Pancreas (tissue), 10 donors: Measurements from ENCODE around the gene DDX1. TPM values are rescaled to one million over a fixed set of nuclear protein-coding genes. Genes with fewer than 3 reads are reported as not detected.

ENCODE experiments used
- ATAC-seq, 4 donors: fragments of 200-7000 bp; cut with Tn5 transposase; one replicate each; pipeline versions ENCODE4 v1.8.0 to v1.9.1; 2020; ENCODE audit warnings: mild to moderate bottlenecking in 4 of 4, moderate library complexity in 4 of 4
- DNase-seq, 6 donors: peaks; one replicate each; pipeline ENCODE4 v3.0.0-alpha.2; 2020
- FAIRE-seq: peaks from 2 replicates; lab custom pipeline; 2012; peaks lifted over from hg19 to GRCh38; lab: Jason Lieb, UNC
- H3K27ac ChIP-seq, 4 donors: fragments of 200-600 bp; sonication (generic); 1 replicate in 3 of 4; 2 replicates in 1 of 4; pipeline versions ENCODE4 v1.5.0 to v1.8.0; 2020
- H3K27me3 ChIP-seq, 4 donors: fragments of 200-600 bp; one replicate each; pipeline ENCODE4 v1.8.0; 2021
- H3K36me3 ChIP-seq, 3 donors: fragments of 200-600 bp; sonication (generic) in 1 of 3; one replicate each; pipeline versions ENCODE4 v1.5.0 to v1.8.0; 2020 to 2021
- H3K4me1 ChIP-seq, 3 donors: fragments of 200-600 bp; one replicate each; pipeline ENCODE4 v1.8.0; 2021
- H3K4me3 ChIP-seq, 4 donors: fragments of 200-600 bp; sonication (generic) in 2 of 4; one replicate each; pipeline versions ENCODE4 v1.5.0 to v1.8.0; 2020 to 2021
- H3K9me3 ChIP-seq, 4 donors: fragments of 200-600 bp; one replicate each; pipeline ENCODE4 v1.8.0; 2021
- CTCF ChIP-seq, 4 donors: fragments of 200-600 bp; sonication (generic) in 3 of 4; IDR thresholded peaks; one replicate each; pipeline versions ENCODE4 v1.5.0 to v1.8.0; 2021; ENCODE audit warnings: antibody characterized with exemption in 4 of 4
- WGBS, 2 donors: extraction: QIAGEN DNeasy Blood & Tissue Kit; methylation state at CpG; one replicate each; pipeline ENCODE4 v1.1.7; 2013; 5-methylcytosine and 5-hydroxymethylcytosine counted together
- intact Hi-C, 3 donors: fragments of 100-400 bp; cut with DNase I; formaldehyde crosslinking; loops; one replicate each; pipeline versions ENCODE4 v1.11.1 to v1.14.2; 2022
- polyA plus RNA-seq, 2 donors: library from polyadenylated mRNA; stranded (reverse); fragments of 200-250 nt; gene quantifications; one replicate each; pipeline ENCODE4 v1.2.3, GENCODE V29; 2013
- total RNA-seq, 6 donors: library from RNA; stranded (reverse); fragmentation: NEBNext Ultra II Directional in 4 of 6; extraction: Animal tissue kit (Norgen Biotek cat#: 25700) in 4 of 6; gene quantifications; one replicate each; pipeline versions ENCODE4 v1.2.1 to v1.2.4, GENCODE V29; 2021 to 2023
- donor health status: healthy with polysubstance abuse.
- donor health status: DM: no; HTN: no; CAD: no; lungs with moderate emphysema.
- donor health status: DM: no; HTN: no; CAD: no.
- donor health status: control.
- donor health status: control.
- donor health status: Bipolar disorder and iron deficiency.
- donor health status: DM: yes; HTN: yes; CAD: no.
- donor health status: DM: no; HTN: no; CAD: no.
- donor health status: DM: no; HTN: no; CAD: no.
- donor health status: DM: yes; HTN: yes; CAD: no.

Gene DDX1
- total and polyA plus RNA-seq, 8 donors: 25.5 to 55.1 (median 43.1) TPM

- no peak for FAIRE-seq
- 75 to 81% methylated on average over 8 of the region's 8 CpGs for WGBS, 2 donors
- Histone ChIP-seq H3K27ac (no peak overlapping the region), H3K27me3 (no peaks in the 10 kb centered on the region), H3K9me3 (no peaks in the 10 kb centered on the region), H3K36me3 (no peaks in the 10 kb centered on the region), H3K4me1 (no peaks in the 10 kb centered on the region), H3K4me3 (no peak overlapping the region)
- DNase-seq: no peak
- TF ChIP-seq CTCF (IDR thresholded peaks at IDR 0.05): no peak
- ATAC-seq: no peak
- intact Hi-C loops: no loop called here
Observed at GRCh38 chr2:15652252-15652651, 60.6 kb downstream of the DDX1 start.

GRCh38 chr2:15652801-15653200 lies 61.1 kb downstream of the DDX1 start:
- DNase-seq (no peak), ATAC-seq (no peak), FAIRE-seq (no peak)
- Histone ChIP-seq H3K9me3 (no peaks in the 10 kb centered on the region), H3K27ac (no peak overlapping the region), H3K4me3 (no peak overlapping the region), H3K4me1 (no peaks in the 10 kb centered on the region), H3K27me3 (no peaks in the 10 kb centered on the region), H3K36me3 (no peaks in the 10 kb centered on the region)
- intact Hi-C loops: no loop called here
- 58 to 73% methylated on average over 6 of the region's 6 CpGs for WGBS, 2 donors
- no peak for TF ChIP-seq CTCF (IDR thresholded peaks at IDR 0.05)

- no peaks in the 10 kb centered on the region for H3K36me3 ChIP-seq
- no peaks in the 10 kb centered on the region for H3K9me3 ChIP-seq
- no peaks in the 10 kb centered on the region for H3K4me1 ChIP-seq
- H3K27me3 ChIP-seq: no peaks in the 10 kb centered on the region
- TF ChIP-seq CTCF (IDR thresholded peaks at IDR 0.05): no peak
- no peak overlapping the region for H3K4me3 ChIP-seq
- intact Hi-C loops: no loop called here
- DNase-seq: no peak
- no peak for ATAC-seq
- no peak for FAIRE-seq
- WGBS, 2 donors: 79 to 85% methylated on average over 27 to 31 of the region's 31 CpGs
- H3K27ac ChIP-seq: no peak overlapping the region
Observed at GRCh38 chr2:15653806-15654726, 62.4 kb downstream of the DDX1 start.

- Histone ChIP-seq H3K27ac (no peak overlapping the region), H3K9me3 (no peaks in the 10 kb centered on the region), H3K36me3 (no peaks in the 10 kb centered on the region), H3K4me1 (no peaks in the 10 kb centered on the region), H3K27me3 (no peaks in the 10 kb centered on the region), H3K4me3 (no peak overlapping the region)
- ATAC-seq (no peak), DNase-seq (no peak), FAIRE-seq (no peak)
- 77 to 86% methylated on average over 9 of the region's 9 CpGs for WGBS, 2 donors
- intact Hi-C loops: no loop called here
- no peak for TF ChIP-seq CTCF (IDR thresholded peaks at IDR 0.05)
Observed at GRCh38 chr2:15654727-15655073, 63.0 kb downstream of the DDX1 start.
